ENCODE data around the gene MAST4.

- no peak for TF ChIP-seq NONO (IDR thresholded peaks at IDR 0.05)
- TF ChIP-seq NONO (CRISPR knock-in tag; conservative IDR thresholded peaks at IDR 0.05): no peak
- TF ChIP-seq MXI1 (IDR thresholded peaks at IDR 0.05; ENCODE audit: borderline replicate concordance, low read depth, low read length): no peak
- no peak for TF ChIP-seq MEF2D (CRISPR knock-in tag; IDR thresholded peaks at IDR 0.05)
- no peak for TF ChIP-seq SP1 (IDR thresholded peaks at IDR 0.05)
- no peak for TF ChIP-seq SP1 (CRISPR knock-in tag; IDR thresholded peaks at IDR 0.05)
- TF ChIP-seq, protein P1, sequence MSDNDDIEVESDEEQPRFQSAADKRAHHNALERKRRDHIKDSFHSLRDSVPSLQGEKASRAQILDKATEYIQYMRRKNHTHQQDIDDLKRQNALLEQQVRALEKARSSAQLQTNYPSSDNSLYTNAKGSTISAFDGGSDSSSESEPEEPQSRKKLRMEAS (IDR thresholded peaks at IDR 0.05): no peak
- no peak for TF ChIP-seq TAF1 (CRISPR knock-in tag; IDR thresholded peaks at IDR 0.05)
- TF ChIP-seq, protein P2, sequence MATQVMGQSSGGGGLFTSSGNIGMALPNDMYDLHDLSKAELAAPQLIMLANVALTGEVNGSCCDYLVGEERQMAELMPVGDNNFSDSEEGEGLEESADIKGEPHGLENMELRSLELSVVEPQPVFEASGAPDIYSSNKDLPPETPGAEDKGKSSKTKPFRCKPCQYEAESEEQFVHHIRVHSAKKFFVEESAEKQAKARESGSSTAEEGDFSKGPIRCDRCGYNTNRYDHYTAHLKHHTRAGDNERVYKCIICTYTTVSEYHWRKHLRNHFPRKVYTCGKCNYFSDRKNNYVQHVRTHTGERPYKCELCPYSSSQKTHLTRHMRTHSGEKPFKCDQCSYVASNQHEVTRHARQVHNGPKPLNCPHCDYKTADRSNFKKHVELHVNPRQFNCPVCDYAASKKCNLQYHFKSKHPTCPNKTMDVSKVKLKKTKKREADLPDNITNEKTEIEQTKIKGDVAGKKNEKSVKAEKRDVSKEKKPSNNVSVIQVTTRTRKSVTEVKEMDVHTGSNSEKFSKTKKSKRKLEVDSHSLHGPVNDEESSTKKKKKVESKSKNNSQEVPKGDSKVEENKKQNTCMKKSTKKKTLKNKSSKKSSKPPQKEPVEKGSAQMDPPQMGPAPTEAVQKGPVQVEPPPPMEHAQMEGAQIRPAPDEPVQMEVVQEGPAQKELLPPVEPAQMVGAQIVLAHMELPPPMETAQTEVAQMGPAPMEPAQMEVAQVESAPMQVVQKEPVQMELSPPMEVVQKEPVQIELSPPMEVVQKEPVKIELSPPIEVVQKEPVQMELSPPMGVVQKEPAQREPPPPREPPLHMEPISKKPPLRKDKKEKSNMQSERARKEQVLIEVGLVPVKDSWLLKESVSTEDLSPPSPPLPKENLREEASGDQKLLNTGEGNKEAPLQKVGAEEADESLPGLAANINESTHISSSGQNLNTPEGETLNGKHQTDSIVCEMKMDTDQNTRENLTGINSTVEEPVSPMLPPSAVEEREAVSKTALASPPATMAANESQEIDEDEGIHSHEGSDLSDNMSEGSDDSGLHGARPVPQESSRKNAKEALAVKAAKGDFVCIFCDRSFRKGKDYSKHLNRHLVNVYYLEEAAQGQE (IDR thresholded peaks at IDR 0.05; ENCODE audit: borderline replicate concordance in 1 of 2, low read depth in 1 of 2, low read length in 2 of 2): no peak
- no peak for TF ChIP-seq TRAFD1 (CRISPR knock-in tag; IDR thresholded peaks at IDR 0.05; ENCODE audit: borderline replicate concordance)
- no peak for TF ChIP-seq NR3C1 (CRISPR knock-in tag; IDR thresholded peaks at IDR 0.05)
- TF ChIP-seq POLR2A (IDR thresholded peaks at IDR 0.05; ENCODE audit: insufficient read depth in 1 of 2, low read depth in 2 of 2, low read length in 2 of 2): no peak
Measured at GRCh38 chr5:66621146-66621545, 25.0 kb downstream of the MAST4 start.

Data from HepG2 (cell line).